Measurements from ENCODE around the gene SMAD1.

SMAD1 gene

DNA sequence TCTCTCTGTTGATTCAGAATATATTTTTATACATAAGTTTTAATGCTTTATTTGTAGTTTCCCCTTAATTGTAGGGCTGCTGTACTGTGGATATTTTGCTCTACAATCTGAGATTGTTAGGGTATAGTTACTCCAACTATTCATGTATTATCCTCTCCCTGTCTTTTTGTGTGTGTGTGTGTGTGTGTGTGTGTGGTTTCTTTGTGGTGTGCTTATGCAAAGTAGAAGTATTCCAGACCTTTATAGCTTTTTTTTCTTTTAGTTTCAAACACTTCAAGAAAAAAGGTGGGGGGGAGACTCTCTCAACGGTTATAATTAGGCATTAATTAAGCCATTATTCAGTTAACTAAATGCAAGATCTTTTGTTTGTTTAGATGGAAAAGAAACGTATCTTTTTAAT lies 6.7 kb downstream of the SMAD1 start:
- in situ Hi-C loops (cut with MboI; ENCODE audit: low sequenced_read_pairs): no loop called here

DNA sequence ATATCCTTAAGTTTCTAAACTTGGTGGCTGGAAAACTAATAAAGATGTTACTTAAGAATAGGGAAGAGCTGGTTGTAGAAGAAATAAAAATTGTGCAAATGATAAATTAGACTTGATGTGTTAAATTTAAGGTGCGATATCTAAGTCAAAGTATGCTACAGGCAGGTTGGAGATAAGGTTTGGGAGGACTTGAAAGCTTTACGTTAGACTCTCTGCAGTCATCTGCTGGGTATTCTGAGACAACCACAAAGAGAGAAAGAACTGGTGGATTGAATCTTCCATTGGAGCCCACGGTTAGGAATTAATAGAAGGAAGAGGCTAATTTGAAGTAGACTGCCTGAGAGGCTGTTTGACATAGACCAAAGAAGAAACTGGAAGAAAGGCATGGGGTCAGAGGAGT lies 7.9 kb downstream of the SMAD1 start:
- in situ Hi-C loops (cut with MboI; ENCODE audit: low sequenced_read_pairs): no loop called here

DNA sequence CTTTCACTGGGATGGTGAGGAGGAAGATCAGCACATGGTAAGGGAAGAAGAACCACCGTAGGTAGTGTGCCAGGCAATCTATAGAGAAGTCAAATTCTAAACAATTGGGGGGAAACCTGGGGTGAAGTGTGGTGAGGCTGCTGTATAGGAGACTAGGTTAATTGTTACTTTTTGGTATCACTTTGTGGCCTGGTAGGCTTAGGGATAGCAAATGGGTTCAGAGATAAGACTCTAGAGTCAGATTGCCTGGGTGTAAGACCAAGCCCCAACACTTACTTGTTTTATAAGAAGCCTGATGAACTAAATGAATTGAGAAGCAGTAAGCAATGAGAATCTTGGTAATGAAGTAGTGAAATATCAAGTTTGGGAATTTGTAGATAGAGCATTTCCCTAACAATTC lies 8.7 kb downstream of the SMAD1 start:
- in situ Hi-C loops (cut with MboI; ENCODE audit: low sequenced_read_pairs): no loop called here

DNA sequence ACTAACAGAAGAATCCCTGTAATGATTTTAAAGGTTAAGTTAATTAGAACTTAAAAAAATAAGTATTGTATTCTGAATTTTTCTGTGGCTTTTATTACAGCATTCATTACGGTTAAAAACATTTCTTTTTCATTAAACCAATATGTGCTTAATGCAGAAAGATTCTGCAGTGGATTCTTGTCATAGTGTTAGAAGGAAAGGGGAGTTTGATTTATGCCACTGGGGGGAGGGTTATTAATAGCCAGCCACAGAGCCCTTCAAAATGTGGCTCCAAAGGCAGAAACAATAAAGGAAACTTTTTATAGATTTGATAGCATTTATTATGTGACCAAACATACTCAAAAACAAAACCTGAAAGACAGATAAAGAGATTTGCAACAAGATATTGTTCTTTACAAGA lies 9.1 kb downstream of the SMAD1 start:
- in situ Hi-C loops (cut with MboI; ENCODE audit: low sequenced_read_pairs): no loop called here

DNA sequence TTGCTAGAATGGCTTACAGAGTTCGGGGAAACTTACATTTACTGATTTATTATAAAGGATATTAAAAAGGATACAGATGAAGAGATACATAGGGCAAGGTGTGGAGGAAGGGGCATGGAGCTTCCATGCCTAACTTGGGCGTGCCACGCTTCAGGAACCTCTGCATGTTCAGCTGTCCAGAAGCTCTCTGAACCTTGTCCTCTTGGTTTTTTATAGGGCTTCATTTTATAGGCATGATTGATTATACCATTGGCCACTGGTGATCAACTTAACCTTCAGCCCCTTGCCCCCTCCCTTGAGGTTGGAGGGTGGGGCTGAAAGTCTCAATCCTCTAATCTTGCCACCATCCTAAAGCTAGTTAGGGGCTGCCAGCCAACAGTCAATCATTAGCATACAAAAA lies 10.7 kb downstream of the SMAD1 start:
- in situ Hi-C loops (cut with MboI; ENCODE audit: low sequenced_read_pairs): no loop called here

DNA sequence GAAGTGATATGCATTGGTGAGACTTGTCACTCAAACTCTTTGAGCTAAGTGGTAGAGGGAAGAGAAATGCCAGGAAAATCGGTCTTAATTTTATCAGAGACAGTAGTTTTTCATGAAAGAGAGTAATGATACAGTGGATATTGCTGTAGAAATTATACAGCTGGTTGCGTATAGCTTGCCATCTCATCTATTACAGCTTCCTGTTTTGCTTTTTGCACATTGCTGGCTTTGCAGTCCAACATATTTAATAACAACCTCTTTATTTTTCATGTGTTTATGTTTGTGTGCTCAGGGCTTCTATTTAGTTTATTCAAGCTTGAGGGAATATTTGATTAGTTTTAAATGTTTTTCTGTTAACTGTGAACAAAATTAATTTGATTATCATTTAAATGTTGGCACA lies 11.5 kb downstream of the SMAD1 start:
- in situ Hi-C loops (cut with MboI; ENCODE audit: low sequenced_read_pairs): no loop called here

DNA sequence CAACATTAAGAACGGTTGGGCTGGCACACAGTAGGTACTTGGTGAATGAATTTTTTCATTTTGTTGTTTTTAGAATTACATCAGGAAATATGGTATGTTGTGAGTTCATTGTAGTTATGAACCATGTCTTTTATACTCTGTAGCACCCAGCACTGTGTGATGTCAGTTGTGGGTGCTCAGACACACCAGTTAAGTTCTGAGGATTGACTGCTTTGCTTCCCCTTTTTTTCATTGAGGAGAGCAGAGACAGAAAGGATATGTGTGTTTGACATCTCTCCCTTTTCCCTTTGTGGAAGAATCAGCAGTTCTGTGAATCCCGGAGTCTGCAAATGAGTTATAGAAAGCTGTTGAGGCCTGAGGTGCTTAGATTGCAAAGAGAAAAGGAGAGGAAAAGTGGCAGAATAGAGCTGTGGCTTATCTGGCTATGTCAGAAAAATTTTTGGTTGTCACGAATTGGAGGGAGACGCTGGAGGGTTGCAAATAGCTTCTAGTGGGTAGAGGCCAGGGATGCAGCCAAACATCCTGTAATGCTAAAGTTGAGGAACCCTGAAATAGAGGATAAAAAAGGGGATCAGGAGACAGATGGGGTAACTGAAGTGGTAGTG lies 13.1 kb downstream of the SMAD1 start:
- in situ Hi-C loops (cut with MboI; ENCODE audit: low sequenced_read_pairs): no loop called here

DNA sequence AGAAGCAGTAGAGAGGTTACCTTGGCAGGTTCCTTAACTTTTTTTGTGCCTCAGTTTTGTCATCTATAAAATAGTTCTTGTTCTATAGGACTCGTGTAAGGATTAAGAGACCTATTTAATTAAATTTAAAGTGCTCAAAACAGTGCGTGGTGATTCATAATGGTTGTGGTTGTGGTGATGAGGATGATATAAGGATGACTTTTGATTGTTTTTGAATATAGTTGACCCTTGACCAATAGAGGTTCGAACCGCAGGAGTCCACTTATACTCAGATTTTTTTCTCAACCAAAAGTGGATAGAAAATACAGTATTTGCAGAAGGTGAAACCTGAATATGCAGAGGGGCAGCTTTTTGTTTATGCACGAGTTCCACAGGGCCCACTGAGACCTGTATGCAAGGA lies 14.6 kb downstream of the SMAD1 start:
- in situ Hi-C loops (cut with MboI; ENCODE audit: low sequenced_read_pairs): no loop called here

DNA sequence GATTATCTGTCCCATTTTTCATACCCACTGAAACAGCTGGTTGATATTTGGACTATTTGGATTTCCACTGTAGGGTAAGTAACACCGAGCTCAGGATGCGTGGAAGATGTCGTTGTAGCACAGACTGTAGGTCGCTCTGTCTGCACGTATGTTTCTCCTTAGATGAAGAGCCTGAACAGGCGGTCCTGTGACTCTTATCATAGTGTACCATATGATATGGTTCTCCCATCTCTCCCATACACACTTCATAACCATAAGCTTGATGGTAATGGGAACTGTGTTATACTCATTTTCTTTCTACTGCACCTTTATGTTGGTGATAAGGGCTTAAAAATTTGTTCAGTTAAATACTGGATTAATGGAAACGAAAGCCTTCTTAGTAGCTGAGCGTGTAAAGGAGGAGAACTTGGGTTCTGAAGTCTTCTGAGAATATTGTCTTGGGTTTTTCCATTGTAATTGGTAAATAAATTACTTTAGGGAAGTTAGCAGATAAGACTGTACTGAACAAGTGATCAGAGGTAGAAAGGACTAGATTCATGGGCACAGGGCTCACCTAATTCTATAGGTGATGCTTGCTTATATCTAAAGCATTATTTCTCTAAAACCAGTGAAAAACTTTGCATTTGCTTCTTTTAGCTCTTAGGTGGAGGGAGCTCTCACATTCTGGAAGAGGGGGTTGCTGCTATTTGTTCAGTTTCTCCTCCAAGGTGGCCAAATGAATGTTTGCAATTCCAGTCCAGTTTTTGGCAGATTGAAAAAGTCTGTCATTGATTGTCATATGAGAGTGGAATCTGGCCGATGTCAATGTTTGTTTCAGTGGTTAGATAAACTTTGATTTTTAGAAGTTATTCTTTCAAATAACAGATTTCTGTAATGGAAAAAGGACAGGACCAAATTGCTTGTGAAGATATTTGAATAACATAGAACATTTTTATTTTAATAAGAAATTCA lies 15.8 kb downstream of the SMAD1 start:
- in situ Hi-C loops (cut with MboI; ENCODE audit: low sequenced_read_pairs): no loop called here

DNA sequence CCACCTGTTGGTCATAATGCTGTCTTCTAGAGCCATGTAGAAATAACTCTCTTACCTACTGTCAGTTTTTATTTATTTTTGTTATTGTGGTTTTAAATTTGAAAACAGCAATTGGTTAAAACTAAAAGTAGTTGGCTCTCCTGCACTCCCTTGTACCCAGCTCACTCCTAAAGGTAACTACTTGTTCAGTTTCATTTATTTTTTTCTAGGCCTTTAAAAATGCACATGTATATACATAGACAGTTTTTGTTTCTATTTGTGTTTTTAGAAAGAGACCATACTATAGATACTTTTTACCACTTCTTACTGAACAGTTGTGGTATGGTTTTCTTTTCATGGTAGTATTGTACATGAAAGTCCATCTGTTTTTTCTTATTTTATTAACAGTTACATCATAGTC lies 16.8 kb downstream of the SMAD1 start:
- in situ Hi-C loops (cut with MboI; ENCODE audit: low sequenced_read_pairs): no loop called here

DNA sequence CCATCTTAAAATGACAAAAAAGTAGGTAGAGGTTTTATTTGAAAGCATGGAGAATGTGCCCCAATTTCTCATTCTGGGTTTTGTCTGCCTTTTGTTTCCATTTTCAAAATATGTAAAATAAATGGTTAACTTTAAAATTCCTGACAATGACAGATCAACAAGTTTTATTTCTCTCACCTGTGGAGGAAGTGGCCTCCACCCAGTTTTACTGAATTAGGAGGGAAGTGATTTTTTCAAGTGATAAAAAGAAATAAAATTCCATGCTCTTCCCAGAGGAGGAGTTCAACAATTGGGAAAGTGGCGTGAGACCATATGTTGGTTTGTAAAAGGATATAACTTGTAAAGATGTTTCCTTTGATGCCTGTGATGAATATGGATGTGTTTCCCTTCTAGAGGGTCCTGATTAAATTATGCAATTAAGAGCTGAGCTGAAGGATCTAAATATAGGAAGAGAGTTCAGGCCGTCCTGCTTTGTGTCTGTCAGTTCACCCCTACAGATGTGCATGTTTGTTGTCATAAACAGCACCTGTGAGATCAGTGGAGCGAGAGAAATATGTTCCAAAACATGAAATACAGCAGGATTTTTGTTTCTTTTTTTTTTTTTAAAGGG lies 19.5 kb downstream of the SMAD1 start:
- in situ Hi-C loops (cut with MboI; ENCODE audit: low sequenced_read_pairs): no loop called here

DNA sequence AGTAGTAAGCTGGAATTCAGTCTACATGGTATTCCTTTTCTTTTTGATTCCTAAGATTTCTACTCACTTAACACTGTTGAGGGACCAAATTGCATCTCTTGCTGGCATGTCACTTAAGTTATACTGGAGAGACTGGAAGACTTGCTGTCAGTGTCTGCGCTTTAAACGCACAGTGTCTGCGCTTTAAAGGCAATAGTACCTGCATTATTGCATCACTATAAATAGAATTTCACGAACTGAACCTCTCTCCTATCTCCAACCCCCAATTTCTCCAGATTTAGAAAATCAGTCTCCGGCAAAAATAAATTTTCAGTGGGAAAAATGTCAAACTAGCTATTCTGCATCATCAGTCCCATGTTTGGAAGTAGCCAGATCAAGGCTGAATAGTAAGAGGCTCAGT lies 21.2 kb downstream of the SMAD1 start:
- in situ Hi-C loops (cut with MboI; ENCODE audit: low sequenced_read_pairs): no loop called here

DNA sequence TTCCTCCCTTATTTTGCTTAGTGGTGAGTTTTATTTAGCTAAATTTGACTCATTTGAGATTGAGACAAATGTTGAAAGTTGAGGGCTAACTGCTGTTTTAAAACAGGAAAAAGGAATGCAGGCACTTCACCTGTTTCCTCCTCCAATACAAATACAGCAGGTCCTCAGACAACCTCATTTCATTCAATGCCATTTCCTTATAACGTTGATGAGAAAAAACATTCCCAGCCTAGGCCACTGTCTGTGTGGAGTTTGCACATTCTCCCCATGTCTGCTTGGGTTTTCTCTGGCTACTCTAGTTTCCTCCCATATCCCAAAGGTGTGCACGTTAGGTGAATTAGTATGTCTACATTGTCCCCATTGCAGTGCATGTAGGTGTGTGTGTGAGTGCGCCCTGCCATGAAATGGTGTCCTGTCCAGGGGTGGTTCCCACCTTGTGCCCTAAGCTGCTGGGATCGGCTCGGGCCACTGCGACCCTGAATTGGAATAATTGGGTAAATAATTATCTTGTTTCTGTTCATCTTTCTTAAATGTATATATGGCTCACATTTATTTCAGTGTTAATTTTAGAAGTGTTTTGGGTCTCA lies 21.9 kb downstream of the SMAD1 start:
- in situ Hi-C loops (cut with MboI; ENCODE audit: low sequenced_read_pairs): no loop called here

DNA sequence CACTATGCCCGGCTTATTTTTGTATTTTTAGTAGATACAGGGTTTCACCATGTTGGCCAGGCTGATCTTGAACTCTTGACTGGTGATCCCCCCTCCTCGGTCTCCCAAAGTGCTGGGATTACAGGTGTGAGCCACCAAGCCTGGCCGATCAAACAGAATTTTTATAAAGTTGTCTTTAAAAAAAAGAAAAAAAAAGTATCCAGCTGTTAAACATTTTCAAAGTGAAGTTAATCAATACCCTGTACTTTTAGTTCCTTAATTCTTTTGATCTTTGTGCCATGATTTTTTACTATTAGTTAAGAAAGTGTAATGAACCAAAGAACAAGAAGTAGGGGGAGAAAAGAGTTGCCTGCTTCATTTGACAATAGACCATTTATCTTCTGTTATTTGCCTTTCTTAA lies 24.3 kb downstream of the SMAD1 start:
- in situ Hi-C loops (cut with MboI; ENCODE audit: low sequenced_read_pairs): no loop called here

DNA sequence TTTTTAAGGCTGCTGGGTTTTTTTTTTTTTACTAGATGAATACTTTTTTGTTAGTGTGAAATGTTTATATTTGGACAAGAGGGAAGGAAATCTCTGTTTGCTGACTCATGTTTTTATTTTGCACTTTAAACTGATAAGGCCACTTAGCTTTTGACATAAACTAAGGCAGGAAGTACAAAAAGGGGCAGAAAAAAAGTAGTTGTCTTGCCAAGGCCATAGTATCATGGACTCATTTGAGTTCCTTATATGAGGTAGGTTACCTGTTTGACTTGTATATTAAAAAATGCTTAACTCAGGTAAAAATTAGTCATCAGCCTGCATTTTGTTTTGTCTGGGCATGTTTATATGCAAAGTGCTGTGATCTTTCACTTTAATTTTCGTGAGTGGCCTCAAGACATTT lies 26.0 kb downstream of the SMAD1 start:
- in situ Hi-C loops (cut with MboI; ENCODE audit: low sequenced_read_pairs): no loop called here

DNA sequence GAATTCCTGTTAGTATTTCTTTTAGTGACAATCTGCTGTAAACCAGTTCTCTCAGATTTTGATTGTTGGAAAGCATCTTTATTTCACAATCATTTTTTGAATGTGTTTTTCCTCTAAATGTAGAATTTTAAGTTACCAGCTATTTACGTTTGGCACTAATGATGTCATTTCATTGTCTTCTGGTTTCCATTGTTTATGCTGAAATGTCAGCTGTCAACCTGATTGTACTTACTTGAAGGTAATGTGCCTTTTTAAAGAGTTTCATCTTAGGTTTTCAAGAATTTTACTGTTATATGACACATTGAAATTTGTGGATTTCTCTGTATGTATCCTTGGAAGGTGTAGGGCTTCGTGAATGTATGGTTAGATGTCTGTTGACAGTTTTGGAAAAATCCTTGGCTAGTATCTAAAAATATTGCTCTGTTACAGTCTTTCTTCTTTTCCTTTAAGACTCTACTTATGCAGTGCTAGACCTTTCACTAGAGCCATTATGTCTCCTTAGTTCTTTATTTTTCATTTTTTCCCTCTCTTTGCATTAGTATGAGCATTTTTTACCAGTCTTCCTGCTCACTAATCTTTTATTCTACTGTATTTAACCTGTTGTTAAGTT lies 30.4 kb downstream of the SMAD1 start:
- in situ Hi-C loops (cut with MboI; ENCODE audit: low sequenced_read_pairs): no loop called here

DNA sequence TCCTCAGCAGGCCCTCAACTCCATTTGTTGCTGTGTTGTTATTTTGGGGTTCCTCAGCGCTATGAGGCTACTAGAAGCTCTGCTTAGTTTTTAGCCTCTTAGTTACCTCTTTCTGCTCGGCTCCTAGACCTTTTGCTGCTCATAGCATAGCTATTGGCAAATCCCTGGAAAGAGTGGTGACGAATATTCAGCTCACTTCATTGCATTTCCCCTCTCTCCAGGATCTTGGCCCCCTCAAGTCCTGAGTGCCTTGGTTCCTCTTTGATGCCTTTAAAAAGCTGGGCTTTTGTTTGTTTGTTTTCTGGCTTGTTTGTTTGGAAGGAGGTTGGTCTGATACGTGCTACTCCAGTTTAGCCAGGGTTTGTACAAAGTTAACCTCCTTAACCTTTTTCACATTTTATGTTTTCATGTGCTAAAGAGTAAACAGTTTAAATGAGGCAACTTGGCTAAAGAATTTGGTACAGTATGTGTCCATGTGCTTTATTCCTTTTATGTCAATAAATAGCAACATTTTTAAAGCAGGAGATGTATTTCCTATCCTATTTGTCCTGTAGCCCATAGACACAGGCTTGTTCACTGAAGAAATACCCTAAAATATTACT lies 31.5 kb downstream of the SMAD1 start:
- in situ Hi-C loops (cut with MboI; ENCODE audit: low sequenced_read_pairs): no loop called here

DNA sequence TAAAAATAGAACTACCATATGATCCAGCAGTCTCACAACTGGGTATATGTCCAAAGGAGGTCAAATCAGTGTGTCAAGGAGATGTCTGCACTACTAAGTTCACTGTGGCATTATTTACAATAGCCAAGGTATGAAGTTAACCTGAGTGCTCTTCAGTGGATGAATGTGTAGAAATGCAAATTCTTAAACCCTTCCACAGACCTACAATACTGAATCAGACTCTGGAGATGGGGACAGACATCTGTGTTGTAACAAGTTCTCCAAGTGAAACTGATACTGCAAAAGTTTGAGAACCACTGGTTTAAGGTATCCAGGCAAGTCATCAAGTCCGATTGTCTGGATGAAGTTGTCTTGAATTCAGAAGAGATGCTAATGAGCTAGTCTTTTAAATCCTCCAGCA lies 38.5 kb downstream of the SMAD1 start:
- in situ Hi-C loops (cut with MboI; ENCODE audit: low sequenced_read_pairs): no loop called here

DNA sequence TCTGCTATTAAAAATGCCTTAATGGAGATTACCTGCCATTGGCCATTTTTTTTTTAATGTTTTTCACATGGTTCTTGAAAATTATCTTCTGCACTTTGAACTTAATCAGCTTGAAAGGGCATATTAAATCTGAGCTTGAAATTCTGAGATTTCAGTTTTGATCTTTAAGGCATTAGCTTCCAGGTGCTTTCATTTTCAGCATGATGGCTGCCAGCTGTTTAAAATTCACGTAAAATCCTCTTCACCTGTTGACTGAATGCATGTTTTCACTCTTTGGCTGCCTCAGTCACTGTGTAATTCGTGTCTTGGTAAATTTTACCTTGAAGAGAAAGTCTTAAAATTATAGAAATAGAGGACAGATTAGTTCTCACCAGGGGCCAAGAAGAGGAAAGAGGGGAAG lies 39.6 kb downstream of the SMAD1 start:
- in situ Hi-C loops (cut with MboI; ENCODE audit: low sequenced_read_pairs): no loop called here

DNA sequence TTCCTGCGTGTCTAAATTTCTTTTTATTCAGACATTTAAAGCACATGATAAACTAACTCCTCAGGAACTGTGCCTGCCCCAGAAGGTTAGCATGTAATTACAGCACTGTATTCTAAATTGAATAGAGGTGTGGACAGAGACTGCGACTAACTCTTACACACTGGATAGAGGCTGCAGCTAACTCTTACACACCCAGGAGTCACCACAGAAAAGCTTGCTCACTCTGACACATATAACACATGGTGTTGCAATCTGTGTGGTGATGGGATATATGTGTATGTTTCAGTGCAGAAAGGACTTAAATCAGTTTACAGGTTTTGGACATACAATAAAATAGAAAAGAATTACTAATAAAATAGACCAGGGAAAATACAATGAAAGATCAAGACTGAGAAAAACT lies 41.5 kb downstream of the SMAD1 start:
- in situ Hi-C loops (cut with MboI; ENCODE audit: low sequenced_read_pairs): no loop called here

DNA sequence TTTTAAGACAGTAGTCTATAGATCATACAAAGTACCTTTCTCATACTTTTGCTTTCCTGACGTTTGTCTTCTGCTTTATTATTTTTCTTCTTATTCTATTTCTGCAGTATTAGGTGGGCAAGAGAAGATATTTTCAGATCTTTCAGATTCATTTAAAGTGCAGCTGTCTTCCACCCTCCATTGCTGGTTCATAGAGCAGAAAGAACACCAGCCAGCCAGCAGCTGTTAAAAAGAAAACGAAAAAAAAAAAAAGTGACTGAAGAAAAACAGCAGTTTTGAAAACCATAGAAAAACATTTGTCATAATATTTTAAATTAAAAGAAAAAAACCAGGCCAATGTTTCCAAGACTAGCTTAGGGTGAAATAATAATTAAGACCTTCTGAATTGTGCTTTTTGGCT lies 42.9 kb downstream of the SMAD1 start:
- in situ Hi-C loops (cut with MboI; ENCODE audit: low sequenced_read_pairs): no loop called here
